GM19468 (cell line): Measurements from ENCODE around the gene SFTPB.
"Not testable (repeated sequence)": the region's sequence is repeated elsewhere in the genome, so short reads cannot be mapped to it uniquely, and the experiment has no call there.

Experiments used
- ATAC-seq: cut with Tn5 transposase; IDR thresholded peaks from one replicate; pipeline ENCODE4 v1.9.1; 2021; ENCODE audit warnings: mild to moderate bottlenecking, moderate library complexity, moderate number of reproducible peaks; ENCODE audit not compliant: unreplicated experiment; ENCODE audit errors: extremely low read depth

Gene SFTPB

GRCh38 chr2:85660725-85661124 is 7.3 kb downstream of the SFTPB start:
- ATAC-seq: no peak

- ATAC-seq: not testable (repeated sequence)
Observed at GRCh38 chr2:85660301-85660700, 7.7 kb downstream of the SFTPB start.

GRCh38 chr2:85659324-85659981 is 8.5 kb downstream of the SFTPB start:
- no peak for ATAC-seq

GRCh38 chr2:85657399-85657798 is 10.6 kb downstream of the SFTPB start:
- ATAC-seq: not testable (repeated sequence)

GRCh38 chr2:85656468-85656867 is 11.5 kb downstream of the SFTPB start:
- no peak for ATAC-seq

DNA sequence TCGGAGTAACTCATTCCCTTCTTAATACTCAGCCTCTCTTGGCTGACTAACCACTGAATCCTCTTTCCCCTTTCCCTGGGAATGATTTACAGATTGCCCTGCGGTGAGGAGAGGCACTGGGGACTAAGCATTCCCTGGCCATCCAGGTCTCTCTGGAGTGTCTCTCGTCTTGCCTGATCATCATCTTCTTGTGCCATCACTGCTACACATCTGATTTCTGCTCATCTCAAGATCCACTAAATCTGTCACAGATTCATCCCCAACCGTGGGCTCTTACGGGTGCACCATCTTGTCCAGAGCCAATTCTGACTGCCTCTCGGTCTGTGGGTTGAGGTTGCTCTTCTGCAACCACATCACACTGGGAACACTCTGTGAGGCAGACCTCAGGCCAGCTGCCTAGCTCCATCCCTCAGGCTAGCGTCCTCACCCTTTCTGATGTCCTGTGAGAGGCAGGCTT is 12.0 kb downstream of the SFTPB start:
- no peak for ATAC-seq

GRCh38 chr2:85653996-85654395 is 14.0 kb downstream of the SFTPB start:
- ATAC-seq: no peak

DNA sequence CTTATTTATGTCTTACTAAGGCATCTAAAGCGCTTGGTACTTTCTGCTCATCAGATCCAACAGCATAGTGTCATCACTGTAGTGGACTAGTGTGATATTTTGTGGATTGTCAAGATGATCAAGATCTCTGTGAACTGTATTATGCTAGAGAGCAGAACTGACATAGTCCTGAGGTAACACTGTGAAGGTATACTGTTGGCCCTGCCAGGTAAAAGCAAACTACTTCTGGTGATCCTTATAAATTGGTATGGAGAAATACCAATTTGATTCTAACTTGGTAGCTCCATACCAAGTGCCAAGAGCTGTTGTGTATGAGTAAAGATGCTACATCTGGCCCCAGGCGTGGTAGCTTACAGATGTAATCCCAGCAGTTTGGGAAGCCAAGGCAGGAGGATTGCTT is 15.9 kb downstream of the SFTPB start:
- no peak for ATAC-seq

- ATAC-seq: no peak
Observed at GRCh38 chr2:85651097-85651496, 16.9 kb downstream of the SFTPB start.

GRCh38 chr2:85650456-85650855 is 17.5 kb downstream of the SFTPB start:
- ATAC-seq: no peak

DNA sequence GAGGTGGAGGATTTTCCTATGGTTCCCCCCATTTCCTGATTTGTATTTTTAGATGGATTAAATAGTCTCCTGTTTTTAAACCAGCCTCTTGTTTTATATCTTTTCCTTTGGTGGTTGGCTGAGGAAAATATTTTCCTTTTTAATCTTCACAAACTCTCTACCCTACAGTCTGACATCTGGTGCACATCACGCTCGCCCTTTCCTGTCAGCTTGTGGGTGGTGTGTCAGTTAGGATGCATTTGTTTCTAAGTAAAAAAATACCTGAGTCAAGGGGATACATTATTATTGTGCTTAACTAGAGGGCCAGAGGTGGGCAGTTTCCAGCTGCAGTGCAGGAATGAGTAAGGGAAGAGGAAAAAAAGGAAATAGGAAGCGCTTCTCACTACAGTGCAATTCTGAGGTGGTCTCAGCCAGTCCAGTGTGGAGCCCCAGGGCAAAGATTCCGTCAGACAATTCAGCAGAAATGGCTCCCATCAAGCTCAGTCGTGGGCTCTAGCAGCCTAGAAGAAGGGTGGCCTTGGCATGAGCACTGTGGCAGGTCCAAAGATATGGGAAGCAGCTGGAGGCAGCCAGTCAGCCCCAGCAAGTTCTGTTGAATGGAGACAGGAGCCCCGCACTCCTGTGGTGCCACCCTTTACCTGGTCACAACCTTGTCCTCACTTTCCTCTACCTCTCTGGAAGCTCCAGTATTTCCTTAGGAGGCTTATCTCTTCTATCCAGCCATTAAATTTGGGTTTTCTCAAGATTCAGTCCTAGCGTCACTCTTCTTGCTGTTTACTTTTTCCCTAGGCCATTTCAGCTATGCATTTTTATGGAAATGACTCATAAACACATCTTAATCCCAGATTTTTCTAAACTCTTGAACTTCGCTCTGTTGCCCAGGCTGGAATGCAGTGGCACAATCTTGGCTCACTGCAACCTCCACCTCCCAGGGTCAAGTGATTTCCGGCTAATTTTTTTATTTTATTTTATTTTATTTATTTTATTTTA is 18.5 kb downstream of the SFTPB start:
- ATAC-seq: no peak

GRCh38 chr2:85648619-85649018 is 19.4 kb downstream of the SFTPB start:
- no peak for ATAC-seq

DNA sequence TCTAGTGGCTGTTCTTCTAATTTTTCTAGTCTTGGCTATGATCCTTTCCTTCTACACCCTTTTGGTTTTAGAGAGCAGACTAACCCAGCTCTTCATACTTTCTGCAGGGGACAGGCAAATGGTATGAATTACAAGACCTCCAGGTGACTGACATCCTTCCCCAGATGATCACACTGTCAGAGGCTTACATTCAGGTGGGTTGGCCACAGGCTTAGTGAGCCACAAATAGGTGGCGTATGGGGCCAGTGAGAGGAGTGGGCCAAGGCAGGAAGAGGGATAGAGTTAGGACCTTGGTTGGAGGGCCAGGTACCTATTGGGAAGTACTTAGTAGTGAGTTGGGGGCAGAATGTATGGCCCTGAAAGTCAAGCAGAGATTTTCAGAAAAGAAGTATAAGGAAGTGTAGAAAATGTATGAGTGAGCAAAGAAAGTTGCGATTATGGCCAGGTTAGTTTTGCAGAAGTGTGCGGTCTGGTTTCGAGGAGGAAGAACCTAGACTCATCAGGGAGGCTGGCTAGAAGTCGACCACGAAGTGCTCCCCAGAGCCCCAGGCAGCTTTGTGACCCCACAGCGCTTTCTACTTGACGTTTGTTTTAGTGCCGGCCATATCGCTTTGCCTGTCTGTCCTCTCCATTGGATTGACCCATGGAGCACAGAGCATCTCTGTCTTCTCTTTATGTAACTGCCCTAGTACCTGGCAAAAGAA is 20.0 kb downstream of the SFTPB start:
- ATAC-seq: no peak

DNA sequence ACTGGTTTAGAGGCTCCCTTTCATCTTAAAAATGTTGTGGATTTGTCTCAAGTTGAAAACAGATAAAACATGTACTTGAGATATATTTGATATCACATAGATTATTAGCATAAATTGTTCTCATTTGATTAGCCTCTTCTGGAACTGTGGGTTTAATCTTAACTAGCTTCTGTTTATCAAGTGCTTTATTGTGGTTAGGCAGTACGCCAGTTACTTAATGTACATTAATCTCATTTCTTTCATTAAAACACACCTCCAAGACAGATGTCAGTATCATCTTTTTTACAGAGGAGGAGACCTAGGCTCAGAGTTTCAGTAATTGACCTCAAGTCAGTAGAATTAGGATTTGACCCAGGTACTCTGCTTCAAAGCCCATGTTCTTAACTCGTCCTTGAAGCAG is 21.8 kb downstream of the SFTPB start:
- no peak for ATAC-seq

DNA sequence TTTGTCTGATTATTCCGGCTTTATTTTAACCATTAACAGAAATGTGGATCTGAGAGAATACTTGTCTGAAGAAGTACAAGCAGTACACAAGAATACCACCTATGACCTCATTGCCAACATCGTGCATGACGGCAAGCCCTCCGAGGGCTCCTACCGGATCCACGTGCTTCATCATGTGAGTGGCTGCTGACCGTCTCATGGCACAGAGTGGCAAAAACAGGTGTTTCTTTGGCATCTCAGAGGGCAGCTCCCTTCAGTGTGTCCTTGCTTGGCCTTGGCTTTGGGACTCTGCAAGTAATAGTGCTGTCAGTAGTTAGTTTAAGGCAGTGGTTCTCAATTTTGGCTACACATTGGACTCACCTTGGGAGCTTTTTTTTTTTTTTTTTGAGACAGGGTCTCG is 23.1 kb downstream of the SFTPB start:
- no peak for ATAC-seq

DNA sequence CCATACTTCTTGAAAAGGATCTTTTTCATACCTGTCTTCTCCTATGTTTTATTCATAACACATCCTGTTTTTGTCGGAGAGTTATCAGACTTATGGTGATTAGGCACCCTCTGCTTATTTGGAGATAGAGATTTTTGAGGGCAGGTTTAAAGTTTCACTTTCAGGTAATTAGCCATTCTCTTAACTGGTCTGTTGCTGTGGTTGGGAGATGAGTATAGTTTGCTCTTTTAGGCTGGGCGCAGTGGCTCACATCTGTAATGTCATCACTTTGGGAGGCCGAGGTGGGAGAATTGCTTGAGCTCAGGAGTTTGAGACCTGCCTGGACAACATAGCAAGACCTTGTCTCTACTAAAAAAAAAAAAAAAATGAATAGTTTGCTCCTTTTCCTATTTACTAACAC is 25.3 kb downstream of the SFTPB start:
- ATAC-seq: no peak

- no peak for ATAC-seq
Observed at GRCh38 chr2:85635636-85636035, 32.4 kb downstream of the SFTPB start.

DNA sequence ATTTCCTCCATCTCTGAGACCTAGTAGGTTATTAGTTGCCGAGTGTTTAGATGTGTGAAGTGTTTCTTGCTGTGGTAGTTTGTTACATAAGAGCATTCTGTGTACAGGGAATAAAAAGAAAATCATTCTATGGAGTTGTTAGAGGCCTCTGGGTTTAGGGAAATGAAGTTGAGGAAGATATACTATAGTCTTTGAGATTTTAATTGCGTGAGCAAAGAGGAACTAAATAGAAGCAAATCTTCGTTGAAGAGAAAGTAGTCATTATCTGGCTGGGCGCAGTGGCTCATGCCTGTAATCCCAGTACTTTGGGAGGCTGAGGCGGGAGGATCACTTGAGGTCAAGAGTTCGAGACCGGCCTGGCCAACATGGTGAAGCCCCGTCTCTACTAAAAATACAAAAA is 33.0 kb downstream of the SFTPB start:
- no peak for ATAC-seq

DNA sequence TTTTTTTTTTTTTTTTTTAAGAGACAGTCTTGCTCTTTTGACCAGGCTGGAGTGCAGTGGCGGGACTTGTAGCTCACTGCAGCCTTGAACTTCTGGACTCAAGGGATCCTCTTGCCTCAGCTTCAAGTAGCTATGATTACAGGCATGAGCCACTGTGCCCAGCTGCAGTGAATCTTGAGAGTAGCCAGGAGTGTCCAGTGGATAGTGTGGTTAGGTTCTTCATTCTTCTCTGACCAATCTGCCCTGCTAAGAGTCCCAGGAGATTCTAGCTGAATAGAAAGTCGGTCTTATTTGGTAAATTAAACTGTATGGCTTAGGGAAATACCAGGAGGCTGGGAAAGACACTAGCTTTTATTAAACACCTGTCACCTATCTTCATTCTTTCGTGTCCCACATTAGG is 36.7 kb downstream of the SFTPB start:
- no peak for ATAC-seq

DNA sequence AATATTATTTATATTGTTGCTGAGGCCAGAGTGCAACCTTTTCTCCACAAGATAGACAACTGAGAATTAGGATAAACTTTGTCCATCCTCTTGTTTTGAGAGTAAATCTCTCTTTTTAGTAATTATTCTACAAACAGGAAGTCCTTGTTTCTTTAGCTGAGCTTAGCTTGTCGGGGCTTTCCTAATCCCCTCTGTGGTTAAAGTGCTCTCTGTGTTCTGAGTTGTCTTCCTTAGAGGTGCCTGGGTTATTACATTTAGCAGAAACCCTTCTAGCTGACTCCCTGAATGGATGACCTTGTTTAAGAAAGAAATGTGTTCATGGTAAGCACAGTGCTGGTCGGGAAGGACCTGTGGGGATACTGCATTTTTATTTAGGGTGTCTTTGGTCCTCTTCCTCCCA is 39.3 kb downstream of the SFTPB start:
- no peak for ATAC-seq

GRCh38 chr2:85623991-85624390 is 44.0 kb downstream of the SFTPB start:
- no peak for ATAC-seq
